Smooth muscle cell (in vitro differentiated cells): ENCODE data around the gene NOL4. TPM values are rescaled to one million over a fixed set of nuclear protein-coding genes. Genes with fewer than 3 reads are reported as not detected.

Experiments used
- DNase-seq: peaks from one replicate; lab custom pipeline; 2025; ENCODE audit not compliant: unreplicated experiment; lab: John Stamatoyannopoulos, UW
- H2AFZ ChIP-seq: fragments of 200-600 bp; sonication (generic); 2 replicates; pipeline ENCODE4 v1.6.0; 2016; ENCODE audit warnings: antibody characterized with exemption, low read depth, mild to moderate bottlenecking
- H3F3A ChIP-seq: fragments of 200-600 bp; sonication (generic); 2 replicates; pipeline ENCODE4 v1.6.0; 2017; ENCODE audit warnings: antibody characterized with exemption, low read depth
- H3K27ac ChIP-seq: fragments of 200-600 bp; sonication (generic); 2 replicates; pipeline ENCODE4 v1.5.1; 2016; ENCODE audit warnings: low read depth, mild to moderate bottlenecking
- H3K27me3 ChIP-seq: fragments of 200-600 bp; sonication (generic); 2 replicates; pipeline ENCODE4 v1.6.1; 2016; ENCODE audit warnings: low read depth, mild to moderate bottlenecking
- H3K36me3 ChIP-seq: fragments of 200-600 bp; sonication (generic); 2 replicates; pipeline ENCODE4 v1.5.1; 2016; ENCODE audit warnings: low read depth
- H3K4me1 ChIP-seq: fragments of 200-600 bp; sonication (generic); 2 replicates; pipeline ENCODE4 v1.5.1; 2016; ENCODE audit warnings: low read depth
- H3K4me2 ChIP-seq: fragments of 200-600 bp; sonication (generic); 2 replicates; pipeline ENCODE4 v1.6.0; 2016; ENCODE audit warnings: mild to moderate bottlenecking
- H3K4me3 ChIP-seq: fragments of 200-600 bp; sonication (generic); 2 replicates; pipeline ENCODE4 v1.5.1; 2016; ENCODE audit warnings: mild to moderate bottlenecking
- H3K79me2 ChIP-seq: fragments of 200-600 bp; sonication (generic); 2 replicates; pipeline ENCODE4 v1.6.0; 2016; ENCODE audit warnings: low read depth, mild to moderate bottlenecking
- H3K9ac ChIP-seq: fragments of 200-600 bp; sonication (generic); 2 replicates; pipeline ENCODE4 v1.6.0; 2016; ENCODE audit warnings: low read depth
- H3K9me3 ChIP-seq: fragments of 200-600 bp; sonication (generic); replicated peaks from 2 replicates; pipeline ENCODE4 v1.5.1; 2016; ENCODE audit warnings: low read depth
- H4K20me1 ChIP-seq: fragments of 200-600 bp; sonication (generic); 2 replicates; pipeline ENCODE4 v1.6.0; 2016; ENCODE audit warnings: low read depth
- CTCF ChIP-seq: fragments of 200-600 bp; sonication (generic); IDR thresholded peaks from 2 replicates; pipeline ENCODE4 v1.5.1; 2017; ENCODE audit warnings: borderline replicate concordance, mild to moderate bottlenecking, antibody characterized with exemption; ENCODE audit not compliant: insufficient read depth, poor library complexity, severe bottlenecking
- WGBS: methylation state at CpG from one replicate; pipeline ENCODE4 v1.1.7; 2016; ENCODE audit warnings: low lambda C conversion rate; 5-methylcytosine and 5-hydroxymethylcytosine counted together
- polyA plus RNA-seq: library from polyadenylated mRNA; unstranded; fragments of >200 nt; fragmentation: Nextera tagmentation; extraction: Ambion mirVana; gene quantifications from 2 replicates; pipeline ENCODE4 v1.2.1, GENCODE V29; 2016
- total RNA-seq: library from RNA; depleted of rRNA; stranded (reverse); fragments of >200 nt; gene quantifications from 2 replicates; pipeline ENCODE4 v1.2.3, GENCODE V29; 2014

Gene NOL4
- total and polyA plus RNA-seq, 2 experiments from 2014 or later: not detected

GRCh38 chr18:34219651-34220050 lies 5.1 kb downstream of the NOL4 start:
- Histone ChIP-seq H3K27me3 (peaks cover 70% of the 10 kb centered on the region), H3K9ac (no peak overlapping the region), H4K20me1 (no peaks in the 10 kb centered on the region), H2AFZ (no peak overlapping the region), H3K4me1 (peaks cover 18% of the 10 kb centered on the region), H3K36me3 (no peaks in the 10 kb centered on the region), H3F3A (no peaks in the 10 kb centered on the region), H3K79me2 (no peaks in the 10 kb centered on the region), H3K9me3 (no peaks in the 10 kb centered on the region), H3K27ac (no peak overlapping the region), H3K4me3 (no peak overlapping the region), H3K4me2 (no peak overlapping the region)
- 93% methylated on average over 10 of the region's 10 CpGs for WGBS
- TF ChIP-seq CTCF: no peak
- DNase-seq: no peak

GRCh38 chr18:34212511-34212910 lies 12.2 kb downstream of the NOL4 start:
- 85% methylated on average over 1 of the region's 1 CpG for WGBS

GRCh38 chr18:34207344-34207851 lies 17.3 kb downstream of the NOL4 start:
- Histone ChIP-seq H3K4me1 (no peaks in the 10 kb centered on the region), H3K36me3 (no peaks in the 10 kb centered on the region), H3K9ac (no peak overlapping the region), H4K20me1 (no peaks in the 10 kb centered on the region), H2AFZ (no peak overlapping the region), H3K4me3 (no peak overlapping the region), H3K9me3 (no peaks in the 10 kb centered on the region), H3K27ac (no peak overlapping the region), H3K79me2 (no peaks in the 10 kb centered on the region), H3K27me3 (no peaks in the 10 kb centered on the region), H3F3A (no peaks in the 10 kb centered on the region), H3K4me2 (no peak overlapping the region)
- no peak for DNase-seq
- no peak for TF ChIP-seq CTCF

More at GRCh38 chr18:34212511-34212910, 12.2 kb downstream of the NOL4 start:
- no peaks in the 10 kb centered on the region for H3K4me1 ChIP-seq
- DNase-seq: no peak
- H4K20me1 ChIP-seq: no peaks in the 10 kb centered on the region
- no peak overlapping the region for H3K4me3 ChIP-seq
- H3K9me3 ChIP-seq: no peaks in the 10 kb centered on the region
- no peaks in the 10 kb centered on the region for H3K27me3 ChIP-seq
- no peak overlapping the region for H3K4me2 ChIP-seq
- no peak overlapping the region for H3K9ac ChIP-seq
- TF ChIP-seq CTCF: no peak
- no peak overlapping the region for H3K27ac ChIP-seq
- H3F3A ChIP-seq: no peaks in the 10 kb centered on the region
- H3K36me3 ChIP-seq: no peaks in the 10 kb centered on the region
- H2AFZ ChIP-seq: no peak overlapping the region
- H3K79me2 ChIP-seq: no peaks in the 10 kb centered on the region

GRCh38 chr18:34203866-34204265 lies 20.8 kb downstream of the NOL4 start:
- no peak for TF ChIP-seq CTCF
- no peaks in the 10 kb centered on the region for H4K20me1 ChIP-seq
- whole genome bisulfite sequencing: 87% methylated on average over 2 of the region's 2 CpGs
- no peaks in the 10 kb centered on the region for H3K9me3 ChIP-seq
- no peak overlapping the region for H3K4me2 ChIP-seq
- no peaks in the 10 kb centered on the region for H3K79me2 ChIP-seq
- no peak overlapping the region for H3K27ac ChIP-seq
- no peaks in the 10 kb centered on the region for H3K36me3 ChIP-seq
- no peaks in the 10 kb centered on the region for H3F3A ChIP-seq
- no peaks in the 10 kb centered on the region for H3K4me1 ChIP-seq
- no peak overlapping the region for H3K9ac ChIP-seq
- no peak for DNase-seq
- H3K4me3 ChIP-seq: no peak overlapping the region
- no peak overlapping the region for H2AFZ ChIP-seq
- H3K27me3 ChIP-seq: no peaks in the 10 kb centered on the region
